ENCODE data around the gene ZDHHC24. TPM values are rescaled to one million over a fixed set of nuclear protein-coding genes. Genes with fewer than 3 reads are reported as not detected.

ZDHHC24 gene, protein sequence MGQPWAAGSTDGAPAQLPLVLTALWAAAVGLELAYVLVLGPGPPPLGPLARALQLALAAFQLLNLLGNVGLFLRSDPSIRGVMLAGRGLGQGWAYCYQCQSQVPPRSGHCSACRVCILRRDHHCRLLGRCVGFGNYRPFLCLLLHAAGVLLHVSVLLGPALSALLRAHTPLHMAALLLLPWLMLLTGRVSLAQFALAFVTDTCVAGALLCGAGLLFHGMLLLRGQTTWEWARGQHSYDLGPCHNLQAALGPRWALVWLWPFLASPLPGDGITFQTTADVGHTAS
- total RNA-seq: 10 to 100 TPM; 18.5 to 34.9 (median 28.9) TPM
- 14.1 TPM for total RNA-seq (2013)

DNA sequence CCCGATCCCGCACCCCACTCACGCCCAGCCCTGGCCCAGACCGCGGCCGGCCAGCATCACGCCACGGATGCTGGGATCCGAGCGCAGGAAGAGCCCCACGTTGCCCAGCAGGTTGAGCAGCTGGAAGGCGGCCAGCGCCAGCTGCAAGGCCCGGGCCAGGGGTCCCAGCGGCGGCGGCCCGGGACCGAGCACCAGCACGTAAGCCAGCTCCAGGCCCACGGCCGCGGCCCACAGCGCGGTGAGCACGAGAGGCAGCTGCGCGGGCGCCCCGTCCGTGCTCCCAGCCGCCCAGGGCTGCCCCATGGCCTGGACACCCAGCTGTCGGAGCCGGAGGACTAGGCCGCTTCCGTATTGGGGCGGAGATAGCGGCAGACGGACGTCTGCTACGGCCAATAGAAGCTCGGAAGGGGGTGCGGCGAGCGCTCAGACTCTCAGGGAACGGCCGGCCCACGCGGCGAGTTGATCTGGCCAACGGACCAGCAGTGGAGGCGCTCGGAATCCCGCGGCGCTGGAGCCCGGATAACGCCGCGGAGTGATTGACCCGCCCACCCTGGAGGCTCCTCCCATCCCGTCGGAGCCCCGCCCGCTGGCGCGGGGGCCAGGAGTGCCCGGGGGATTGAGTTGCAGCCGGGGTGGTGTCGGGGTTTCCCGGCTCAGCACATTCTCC lies at the start of gene ZDHHC24:
ZDHHC24 (minus strand) TSS at position 348 of the 667 bp plus-strand sequence; CDS start at position 303, 45 bp downstream.
- peak; percentile 84 to 92 for DNase-seq
- WGBS (ENCODE audit: insufficient coverage): under 1% methylated on average over 71 of the region's 71 CpGs
- Mint-ChIP-seq H3K4me1 (peaks cover 41 to 52% of the 10 kb centered on the region in 2 donors), H3K27me3 (ENCODE audit: low read depth in 2 of 2) (peaks cover 0 to 9% of the 10 kb centered on the region in 2 donors), H3K36me3 (no peaks in the 10 kb centered on the region), H3K9me3 (no peaks in the 10 kb centered on the region), H3K27ac (peak within 1 kb of the TSS; percentile 91 to 92), H3K4me3 (peak within 1 kb of the TSS; percentile 91)
- TF ChIP-seq CTCF (IDR thresholded peaks at IDR 0.05): no peak
- Histone ChIP-seq H3K4me3 (ENCODE audit: low read length) (peak within 1 kb of the TSS; percentile 78), H3K9me3 (ENCODE audit: control insufficient read depth, insufficient read depth, low read length) (no peaks in the 10 kb centered on the region), H3K4me1 (ENCODE audit: control insufficient read depth, insufficient read depth, low read length) (peaks cover 43% of the 10 kb centered on the region), H3K27ac (ENCODE audit: low read length) (peak within 1 kb of the TSS; percentile 90), H3K27me3 (ENCODE audit: control insufficient read depth, insufficient read depth, low read length) (no peaks in the 10 kb centered on the region), H3K36me3 (ENCODE audit: control insufficient read depth, insufficient read depth, low read length) (peaks cover 19% of the 10 kb centered on the region)
- intact Hi-C loops (cut with micrococcal nuclease): loop anchor here (1.0 to 10.0 kb wide), 3 partner anchors 70 to 289 kb away; partner anchors contain the start of gene RBM14
- peak; percentile 79 to 88 (median 80) for ATAC-seq

GRCh38 chr11:66595245-66595904 lies 49.5 kb upstream of the ZDHHC24 start:
- intact Hi-C loops (cut with micrococcal nuclease): no loop called here
- Histone ChIP-seq H3K4me1 (ENCODE audit: control insufficient read depth, insufficient read depth, low read length) (peaks cover 20% of the 10 kb centered on the region), H3K36me3 (ENCODE audit: control insufficient read depth, insufficient read depth, low read length) (peaks cover 8% of the 10 kb centered on the region), H3K27me3 (ENCODE audit: control insufficient read depth, insufficient read depth, low read length) (no peaks in the 10 kb centered on the region), H3K4me3 (ENCODE audit: low read length) (no peak overlapping the region), H3K27ac (ENCODE audit: low read length) (peak overlapping the region; percentile 24), H3K9me3 (ENCODE audit: control insufficient read depth, insufficient read depth, low read length) (no peaks in the 10 kb centered on the region)
- no peak for DNase-seq
- H3K4me3 Mint-ChIP-seq: peak overlapping the region; percentile 61
- TF ChIP-seq CTCF (IDR thresholded peaks at IDR 0.05): no peak
- ATAC-seq: no peak
- no peaks in the 10 kb centered on the region for H3K36me3 Mint-ChIP-seq
- WGBS (ENCODE audit: insufficient coverage): 56% methylated on average over 4 of the region's 5 CpGs
- H3K4me1 Mint-ChIP-seq: peaks cover 31 to 33% of the 10 kb centered on the region in 2 donors
- peak overlapping the region; percentile 35 to 100 for H3K27ac Mint-ChIP-seq
- H3K27me3 Mint-ChIP-seq (ENCODE audit: low read depth in 2 of 2): no peaks in the 10 kb centered on the region
- H3K9me3 Mint-ChIP-seq: no peaks in the 10 kb centered on the region

- Mint-ChIP-seq H3K27me3 (ENCODE audit: low read depth in 2 of 2) (no peaks in the 10 kb centered on the region), H3K27ac (peak overlapping the region; percentile 98 to 100), H3K9me3 (no peaks in the 10 kb centered on the region), H3K4me3 (peak overlapping the region; percentile 100), H3K36me3 (no peaks in the 10 kb centered on the region), H3K4me1 (peaks cover 31 to 33% of the 10 kb centered on the region in 2 donors)
- no peak for TF ChIP-seq CTCF (IDR thresholded peaks at IDR 0.05)
- intact Hi-C loops (cut with micrococcal nuclease): loop anchor here (1.0 kb wide), 3 partner anchors 23 to 85 kb away; partner anchors contain the start of genes RBM14 and RBM4
- H3K27me3 ChIP-seq (ENCODE audit: control insufficient read depth, insufficient read depth, low read length): no peaks in the 10 kb centered on the region
- peaks cover 20% of the 10 kb centered on the region for H3K4me1 ChIP-seq (ENCODE audit: control insufficient read depth, insufficient read depth, low read length)
- peak overlapping the region; percentile 63 for H3K27ac ChIP-seq (ENCODE audit: low read length)
- peak overlapping the region; percentile 52 for H3K4me3 ChIP-seq (ENCODE audit: low read length)
- 59% methylated on average over 7 of the region's 7 CpGs for WGBS (ENCODE audit: insufficient coverage)
- no peaks in the 10 kb centered on the region for H3K36me3 ChIP-seq (ENCODE audit: control insufficient read depth, insufficient read depth, low read length)
- no peak for ATAC-seq
- no peaks in the 10 kb centered on the region for H3K9me3 ChIP-seq (ENCODE audit: control insufficient read depth, insufficient read depth, low read length)
- DNase-seq: no peak
These were observed 47.8 kb upstream of the ZDHHC24 start for GRCh38 chr11:66593650-66594049.

Data from natural killer cell (primary cell).